Neural cell (in vitro differentiated cells): ENCODE data around the gene LXN. TPM values are rescaled to one million over a fixed set of nuclear protein-coding genes. Genes with fewer than 3 reads are reported as not detected.

Experiments
- H2AFZ ChIP-seq: fragments of 200-600, 300-800 bp; sonication (generic), shearing (Covaris generic); 2 replicates; pipeline ENCODE4 v1.6.0; 2014; ENCODE audit warnings: low read depth, mild to moderate bottlenecking, antibody characterized with exemption, low read length, moderate library complexity
- H3F3A ChIP-seq: fragments of 200-600 bp; shearing (Covaris generic); 2 replicates; pipeline ENCODE4 v1.6.1; 2016; ENCODE audit warnings: mild to moderate bottlenecking, moderate library complexity, mixed read lengths, antibody characterized with exemption, low read length; ENCODE audit not compliant: insufficient read depth, poor library complexity, severe bottlenecking
- H3K27ac ChIP-seq: fragments of 200-600, 300-800 bp; sonication (generic), shearing (Covaris generic); 2 replicates; pipeline ENCODE4 v1.5.1; 2014; ENCODE audit warnings: mild to moderate bottlenecking, low read length, moderate library complexity
- H3K27me3 ChIP-seq: fragments of 300-800, 200-600 bp; sonication (generic), shearing (Covaris generic); 2 replicates; pipeline ENCODE4 v1.6.0; 2014; ENCODE audit warnings: mild to moderate bottlenecking, low read depth, low read length, moderate library complexity; ENCODE audit not compliant: insufficient read depth
- H3K36me3 ChIP-seq: fragments of 300-800, 200-600 bp; sonication (generic), shearing (Covaris generic); 2 replicates; pipeline ENCODE4 v1.5.1; 2014; ENCODE audit warnings: mild to moderate bottlenecking, antibody characterized with exemption, low read length, moderate library complexity; ENCODE audit not compliant: insufficient read depth
- H3K4me2 ChIP-seq: fragments of 300-800, 200-600 bp; sonication (generic), shearing (Covaris generic); 2 replicates; pipeline ENCODE4 v1.6.0; 2014; ENCODE audit warnings: mild to moderate bottlenecking, low read length
- H3K4me3 ChIP-seq: fragments of 300-800, 200-600 bp; sonication (generic), shearing (Covaris generic); 2 replicates; pipeline ENCODE4 v1.5.1; 2014; ENCODE audit warnings: mild to moderate bottlenecking, low read length, moderate library complexity
- H3K79me2 ChIP-seq: fragments of 200-600 bp; shearing (Covaris generic); replicated peaks from 2 replicates; pipeline ENCODE4 v1.6.0; 2014; ENCODE audit warnings: mild to moderate bottlenecking, low read length, moderate library complexity; ENCODE audit not compliant: insufficient read depth
- H3K9ac ChIP-seq: fragments of 300-800, 200-600 bp; sonication (generic), shearing (Covaris generic); 2 replicates; pipeline ENCODE4 v1.6.1; 2016; ENCODE audit warnings: mild to moderate bottlenecking, low read length, mixed read lengths
- H3K9me2 ChIP-seq: fragments of 200-600 bp; shearing (Covaris generic); 2 replicates; pipeline ENCODE4 v1.6.1; 2016; ENCODE audit warnings: mild to moderate bottlenecking, low read length, mixed read lengths; ENCODE audit not compliant: insufficient read depth
- H3K9me3 ChIP-seq: fragments of 200-600, 300-800 bp; sonication (generic), shearing (Covaris generic); 2 replicates; pipeline ENCODE4 v1.6.1; 2016; ENCODE audit warnings: mild to moderate bottlenecking, mixed run types, low read length, moderate library complexity, mixed read lengths
- H4K20me1 ChIP-seq: fragments of 200-600 bp; shearing (Covaris generic); 2 replicates; pipeline ENCODE4 v1.6.1; 2016; ENCODE audit warnings: mild to moderate bottlenecking, mixed run types; ENCODE audit not compliant: insufficient read depth
- EP300 ChIP-seq: fragments of 450-650 bp; conservative IDR thresholded peaks from 2 replicates; pipeline ENCODE4 v1.6.1; 2014; ENCODE audit warnings: antibody characterized with exemption, mild to moderate bottlenecking, moderate library complexity; ENCODE audit not compliant: poor library complexity, severe bottlenecking
- EZH2 ChIP-seq: fragments of 200-600, 300-800 bp; shearing (Covaris generic), sonication (generic); IDR thresholded peaks from 2 replicates; pipeline ENCODE4 v1.6.1; 2014; ENCODE audit warnings: antibody characterized with exemption, low read length, borderline replicate concordance, mild to moderate bottlenecking; ENCODE audit not compliant: insufficient read depth, poor library complexity, severe bottlenecking
- MXI1 ChIP-seq: fragments of 450-650 bp; conservative IDR thresholded peaks from 2 replicates; pipeline ENCODE4 v1.6.1; 2014; ENCODE audit warnings: antibody characterized with exemption, mild to moderate bottlenecking; ENCODE audit not compliant: poor library complexity, severe bottlenecking
- POLR2AphosphoS5 ChIP-seq: IDR thresholded peaks from 2 replicates; pipeline ENCODE4 v1.6.1; 2012
- RAD21 ChIP-seq: fragments of 450-650 bp; conservative IDR thresholded peaks from 2 replicates; pipeline ENCODE4 v1.6.1; 2014; ENCODE audit warnings: antibody characterized with exemption, mild to moderate bottlenecking, moderate library complexity
- REST ChIP-seq: IDR thresholded peaks from 2 replicates; pipeline ENCODE4 v1.6.1; 2012; ENCODE audit warnings: borderline replicate concordance
- SMC3 ChIP-seq: fragments of 450-650 bp; conservative IDR thresholded peaks from 2 replicates; pipeline ENCODE4 v1.6.1; 2014; ENCODE audit warnings: antibody characterized with exemption, mild to moderate bottlenecking, moderate library complexity; ENCODE audit not compliant: poor library complexity
- TAF1 ChIP-seq: IDR thresholded peaks from 2 replicates; pipeline ENCODE4 v1.6.1; 2012; ENCODE audit warnings: low read depth
- polyA minus RNA-seq: library from RNA; depleted of rRNA, polyadenylated mRNA; stranded (reverse); fragments of >200 nt; gene quantifications from 2 replicates; pipeline ENCODE4 v1.2.3, GENCODE V29; 2014
- polyA plus RNA-seq: library from polyadenylated mRNA; depleted of rRNA; stranded (reverse); fragments of >200 nt; gene quantifications from 2 replicates; pipeline ENCODE4 v1.2.3, GENCODE V29; 2014
- TF ChIP-seq, protein P1 (sequence below): fragments of 450-650 bp; IDR thresholded peaks from 2 replicates; pipeline ENCODE4 v1.5.1; 2014; ENCODE audit warnings: antibody characterized with exemption, mild to moderate bottlenecking, moderate library complexity; ENCODE audit not compliant: poor library complexity, severe bottlenecking

The LXN gene, protein sequence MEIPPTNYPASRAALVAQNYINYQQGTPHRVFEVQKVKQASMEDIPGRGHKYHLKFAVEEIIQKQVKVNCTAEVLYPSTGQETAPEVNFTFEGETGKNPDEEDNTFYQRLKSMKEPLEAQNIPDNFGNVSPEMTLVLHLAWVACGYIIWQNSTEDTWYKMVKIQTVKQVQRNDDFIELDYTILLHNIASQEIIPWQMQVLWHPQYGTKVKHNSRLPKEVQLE
- polyA plus RNA-seq = 0.53 TPM in 1 of 2 replicates, not detected in the other
- not detected in 2 replicates for polyA minus RNA-seq

DNA sequence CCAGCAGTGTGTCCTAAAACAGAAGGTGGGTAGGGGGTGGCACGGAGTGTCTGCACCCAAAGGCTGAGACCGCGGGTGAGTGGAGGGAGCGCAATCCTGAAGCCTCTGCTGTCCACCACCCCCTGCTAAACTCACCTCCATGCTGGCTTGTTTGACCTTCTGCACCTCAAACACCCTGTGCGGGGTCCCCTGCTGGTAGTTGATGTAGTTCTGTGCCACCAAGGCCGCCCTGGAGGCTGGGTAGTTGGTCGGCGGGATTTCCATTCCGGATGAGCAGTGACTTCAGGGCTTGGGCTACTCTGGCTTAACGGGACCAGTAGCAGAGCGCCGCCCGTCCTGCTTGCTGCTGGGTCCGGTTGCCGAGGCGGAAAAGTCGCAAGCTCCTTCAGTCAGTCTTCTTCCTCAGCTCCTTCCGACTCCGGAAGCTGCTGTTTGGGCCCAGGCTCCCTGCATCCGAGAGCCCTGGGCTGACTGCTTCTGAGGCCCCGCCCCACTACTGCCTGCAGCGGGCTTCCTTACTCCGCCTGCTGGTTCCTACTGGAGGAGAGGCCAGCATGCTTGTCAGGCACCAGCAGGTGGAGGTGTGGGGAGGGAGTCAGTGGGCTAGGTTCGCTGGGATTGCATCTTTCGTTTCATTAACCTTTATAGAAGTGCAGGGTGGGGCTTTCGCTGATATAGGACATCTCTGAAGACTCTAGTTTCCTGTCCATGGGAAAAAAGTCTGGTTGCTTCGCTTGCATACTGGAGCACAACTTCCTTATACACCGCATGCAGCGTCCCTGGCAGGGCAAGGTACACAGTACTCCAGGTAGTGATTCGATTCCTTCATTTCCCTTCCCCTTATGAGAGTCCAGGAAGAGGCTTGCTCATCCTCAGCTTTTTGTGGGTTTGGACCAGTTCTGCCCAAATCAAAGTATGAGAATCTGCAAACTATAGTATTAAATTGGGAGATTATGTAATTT lies at the start of gene LXN:
TSS of gene LXN (minus strand) at position 434 of the 962 bp plus-strand sequence. CDS start at position 264, 170 bp downstream.
- TF ChIP-seq RAD21 = no peak
- no peak for TF ChIP-seq EP300
- TF ChIP-seq, protein P1, sequence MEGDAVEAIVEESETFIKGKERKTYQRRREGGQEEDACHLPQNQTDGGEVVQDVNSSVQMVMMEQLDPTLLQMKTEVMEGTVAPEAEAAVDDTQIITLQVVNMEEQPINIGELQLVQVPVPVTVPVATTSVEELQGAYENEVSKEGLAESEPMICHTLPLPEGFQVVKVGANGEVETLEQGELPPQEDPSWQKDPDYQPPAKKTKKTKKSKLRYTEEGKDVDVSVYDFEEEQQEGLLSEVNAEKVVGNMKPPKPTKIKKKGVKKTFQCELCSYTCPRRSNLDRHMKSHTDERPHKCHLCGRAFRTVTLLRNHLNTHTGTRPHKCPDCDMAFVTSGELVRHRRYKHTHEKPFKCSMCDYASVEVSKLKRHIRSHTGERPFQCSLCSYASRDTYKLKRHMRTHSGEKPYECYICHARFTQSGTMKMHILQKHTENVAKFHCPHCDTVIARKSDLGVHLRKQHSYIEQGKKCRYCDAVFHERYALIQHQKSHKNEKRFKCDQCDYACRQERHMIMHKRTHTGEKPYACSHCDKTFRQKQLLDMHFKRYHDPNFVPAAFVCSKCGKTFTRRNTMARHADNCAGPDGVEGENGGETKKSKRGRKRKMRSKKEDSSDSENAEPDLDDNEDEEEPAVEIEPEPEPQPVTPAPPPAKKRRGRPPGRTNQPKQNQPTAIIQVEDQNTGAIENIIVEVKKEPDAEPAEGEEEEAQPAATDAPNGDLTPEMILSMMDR = peak; percentile 53
- TF ChIP-seq REST = no peak
- peak; percentile 36 for TF ChIP-seq SMC3
- TF ChIP-seq TAF1 = no peak
- TF ChIP-seq POLR2AphosphoS5 = no peak
- TF ChIP-seq EZH2 = no peak
- no peak for TF ChIP-seq MXI1
- Histone ChIP-seq H3K4me3 (peak within 1 kb of the TSS; percentile 52), H3K9me2 (no peaks in the 10 kb centered on the region), H3K79me2 (no peaks in the 10 kb centered on the region), H3K4me2 (no peak within 1 kb of the TSS), H2AFZ (no peak within 1 kb of the TSS), H3K27ac (no peak within 1 kb of the TSS), H3K9me3 (no peaks in the 10 kb centered on the region), H3K27me3 (no peaks in the 10 kb centered on the region), H3K9ac (no peak within 1 kb of the TSS), H3K36me3 (peaks cover 5% of the 10 kb centered on the region), H4K20me1 (no peaks in the 10 kb centered on the region), H3F3A (no peaks in the 10 kb centered on the region)

- H3K9ac ChIP-seq = no peak overlapping the region
- TF ChIP-seq RAD21 (no peak), POLR2AphosphoS5 (no peak), SMC3 (no peak), REST (no peak), TAF1 (no peak), EP300 (no peak), EZH2 (no peak), MXI1 (no peak)
- TF ChIP-seq, protein P1 = no peak
- no peaks in the 10 kb centered on the region for H3F3A ChIP-seq
- no peaks in the 10 kb centered on the region for H3K27me3 ChIP-seq
- no peak overlapping the region for H2AFZ ChIP-seq
- H3K4me3 ChIP-seq = no peak overlapping the region
- H3K9me2 ChIP-seq = no peaks in the 10 kb centered on the region
- no peaks in the 10 kb centered on the region for H4K20me1 ChIP-seq
- no peak overlapping the region for H3K27ac ChIP-seq
- no peaks in the 10 kb centered on the region for H3K36me3 ChIP-seq
- H3K9me3 ChIP-seq = no peaks in the 10 kb centered on the region
- H3K79me2 ChIP-seq = no peaks in the 10 kb centered on the region
- H3K4me2 ChIP-seq = no peak overlapping the region
These were observed 49.7 kb upstream of the LXN start for GRCh38 chr3:158722108-158722507.
